ENCODE measurements around the gene KCNK2. TPM values are rescaled to one million over a fixed set of nuclear protein-coding genes. Genes with fewer than 3 reads are reported as not detected.

KCNK2 gene
- total RNA-seq, 1 experiment from 2014 or later, result 0.15 TPM

- TF ChIP-seq ATF3 (CRISPR knock-in tag; conservative IDR thresholded peaks at IDR 0.05) (no peak), MAX (CRISPR knock-in tag; IDR thresholded peaks at IDR 0.05) (no peak), CBFB (CRISPR knock-in tag; IDR thresholded peaks at IDR 0.05; ENCODE audit: low read depth) (no peak), ZNF232 (CRISPR knock-in tag; IDR thresholded peaks at IDR 0.05) (no peak)
Measured at GRCh38 chr1:215228193-215228592, 145.7 kb downstream of the KCNK2 start (continued).

- CTCF ChIA-PET, result no interaction called here
- DNase-seq (ENCODE audit: low spot score), result no peak
- POLR2A ChIA-PET, result no interaction called here
Measured at GRCh38 chr1:215241451-215241850, 158.9 kb downstream of the KCNK2 start.

GRCh38 chr1:215243345-215244054 is 161.0 kb downstream of the KCNK2 start:
- Mint-ChIP-seq H3K27ac (no peak overlapping the region), H3K4me1 (no peaks in the 10 kb centered on the region), H3K27me3 (ENCODE audit: low read depth) (no peaks in the 10 kb centered on the region), H3K36me3 (no peaks in the 10 kb centered on the region), H3K9me3 (peaks cover 5% of the 10 kb centered on the region; the same call in 1 of the 2 replicates), H3K4me3 (no peak overlapping the region)
- ATAC-seq (no peak), DNase-seq (ENCODE audit: low spot score) (no peak)
- POLR2A ChIA-PET, result no interaction called here
- CTCF ChIA-PET, result no interaction called here
- TF ChIP-seq TEAD1 (CRISPR knock-in tag; IDR thresholded peaks at IDR 0.05) (no peak), SP1 (CRISPR knock-in tag; conservative IDR thresholded peaks at IDR 0.05) (no peak), E2F4 (CRISPR knock-in tag; IDR thresholded peaks at IDR 0.05; ENCODE audit: borderline replicate concordance, low read depth) (no peak), ERG (CRISPR knock-in tag; IDR thresholded peaks at IDR 0.05) (no peak), SMAD3 (CRISPR knock-in tag; IDR thresholded peaks at IDR 0.05; ENCODE audit: borderline replicate concordance) (no peak), HMGA2 (CRISPR knock-in tag; IDR thresholded peaks at IDR 0.05) (no peak), ZNF671 (CRISPR knock-in tag; IDR thresholded peaks at IDR 0.05) (no peak), GTF2I (CRISPR knock-in tag; conservative IDR thresholded peaks at IDR 0.05) (no peak), ATF1 (CRISPR knock-in tag; IDR thresholded peaks at IDR 0.05) (no peak)

More at GRCh38 chr1:215241451-215241850, 158.9 kb downstream of the KCNK2 start:
- H3K27ac Mint-ChIP-seq, result no peak overlapping the region
- H3K4me3 Mint-ChIP-seq, result no peak overlapping the region
- ATAC-seq, result no peak
- H3K36me3 Mint-ChIP-seq, result no peaks in the 10 kb centered on the region
- no peaks in the 10 kb centered on the region for H3K9me3 Mint-ChIP-seq
- TF ChIP-seq CREM (CRISPR knock-in tag; IDR thresholded peaks at IDR 0.05) (no peak), FOXP1 (CRISPR knock-in tag; IDR thresholded peaks at IDR 0.05; ENCODE audit: borderline replicate concordance) (no peak), PREB (CRISPR knock-in tag; IDR thresholded peaks at IDR 0.05; ENCODE audit: borderline replicate concordance) (no peak), PRDM15 (CRISPR knock-in tag; IDR thresholded peaks at IDR 0.05) (no peak), NR3C1 (CRISPR knock-in tag; conservative IDR thresholded peaks at IDR 0.05; ENCODE audit: low read depth) (no peak), IRF1 (CRISPR knock-in tag; IDR thresholded peaks at IDR 0.05) (no peak), JAZF1 (CRISPR knock-in tag; IDR thresholded peaks at IDR 0.05) (no peak), CBFB (CRISPR knock-in tag; IDR thresholded peaks at IDR 0.05; ENCODE audit: low read depth) (no peak)
- no peaks in the 10 kb centered on the region for H3K4me1 Mint-ChIP-seq
- H3K27me3 Mint-ChIP-seq (ENCODE audit: low read depth), result no peaks in the 10 kb centered on the region
